NB4 (cell line): ENCODE measurements around the gene MACROD2.

Experiments used
- DNase-seq: peaks from one replicate; pipeline ENCODE4 v3.0.0; 2010; ENCODE audit warnings: low read depth
- H3K4me3 ChIP-seq: one replicate; pipeline ENCODE4 v1.5.1; 2011; ENCODE audit warnings: mild to moderate bottlenecking, low read depth, low read length, moderate library complexity
- CTCF ChIP-seq: IDR thresholded peaks from one replicate; pipeline ENCODE4 v1.5.1; 2012; ENCODE audit warnings: low read depth, low read length
- MAX ChIP-seq: IDR thresholded peaks from 2 replicates; pipeline ENCODE4 v1.6.1; 2011; ENCODE audit warnings: low read depth, low read length
- MYC ChIP-seq: IDR thresholded peaks from 2 replicates; pipeline ENCODE4 v1.6.1; 2011; ENCODE audit warnings: low read depth, low read length
- POLR2A ChIP-seq: IDR thresholded peaks from 2 replicates; pipeline ENCODE4 v1.6.1; 2011; ENCODE audit warnings: mild to moderate bottlenecking; ENCODE audit not compliant: insufficient read length; ENCODE audit errors: extremely low read depth

The MACROD2 gene

GRCh38 chr20:14991023-14991422, 995.7 kb downstream of the MACROD2 start:
- no peak overlapping the region for H3K4me3 ChIP-seq
- TF ChIP-seq CTCF (no peak), MAX (no peak), MYC (no peak), POLR2A (no peak)
- DNase-seq = no peak

GRCh38 chr20:14992153-14992552, 996.8 kb downstream of the MACROD2 start:
- H3K4me3 ChIP-seq = no peak overlapping the region
- TF ChIP-seq MYC (no peak), CTCF (no peak), POLR2A (no peak), MAX (no peak)
- DNase-seq = no peak

GRCh38 chr20:14992961-14993360, 997.6 kb downstream of the MACROD2 start:
- no peak for DNase-seq
- H3K4me3 ChIP-seq = no peak overlapping the region
- no peak for TF ChIP-seq MAX
- TF ChIP-seq MYC = no peak
- TF ChIP-seq CTCF = no peak
- no peak for TF ChIP-seq POLR2A

- TF ChIP-seq CTCF (no peak), POLR2A (no peak), MAX (no peak), MYC (no peak)
- no peak overlapping the region for H3K4me3 ChIP-seq
- DNase-seq = no peak
Measured at GRCh38 chr20:14996883-14997672, 1001.8 kb downstream of the MACROD2 start.

GRCh38 chr20:14997791-14998190, 1002.5 kb downstream of the MACROD2 start:
- DNase-seq = no peak
- H3K4me3 ChIP-seq = no peak overlapping the region
- TF ChIP-seq POLR2A = no peak
- TF ChIP-seq CTCF = no peak
- TF ChIP-seq MYC = no peak
- TF ChIP-seq MAX = no peak
